Natural killer cell (primary cell): Measurements from ENCODE around the gene TRAF3. TPM values are rescaled to one million over a fixed set of nuclear protein-coding genes. Genes with fewer than 3 reads are reported as not detected.

Experiments
- ATAC-seq, 3 donors: fragments of 150-1000 bp in 2 of 3; fragments of 200-7000 bp in 1 of 3; cut with Tn5 transposase; 1 replicate in 1 of 3; 2 replicates in 2 of 3; pipeline ENCODE4 v1.10.0; 2021; ENCODE audit warnings: mild to moderate bottlenecking in 2 of 3, moderate library complexity in 2 of 3
- DNase-seq, 2 donors: peaks; one replicate each; pipeline versions ENCODE4 v3.0.0 to v3.0.0-alpha.2; 2013 to 2021; ENCODE audit warnings: mixed read lengths in 1 of 2
- H3K27ac ChIP-seq: one replicate; pipeline ENCODE4 v1.5.1; 2013; ENCODE audit warnings: mild to moderate bottlenecking, low read length
- H3K27me3 ChIP-seq: one replicate; pipeline ENCODE4 v1.6.1; 2013; ENCODE audit warnings: low read length; ENCODE audit not compliant: control insufficient read depth, insufficient read depth
- H3K36me3 ChIP-seq: one replicate; pipeline ENCODE4 v1.6.1; 2013; ENCODE audit warnings: low read length; ENCODE audit not compliant: control insufficient read depth, insufficient read depth
- H3K4me1 ChIP-seq: one replicate; pipeline ENCODE4 v1.6.1; 2013; ENCODE audit warnings: low read length; ENCODE audit not compliant: control insufficient read depth, insufficient read depth
- H3K4me3 ChIP-seq: one replicate; pipeline ENCODE4 v1.5.1; 2013; ENCODE audit warnings: low read length
- H3K9me3 ChIP-seq: one replicate; pipeline ENCODE4 v1.6.1; 2013; ENCODE audit warnings: low read length; ENCODE audit not compliant: control insufficient read depth, insufficient read depth
- H3K27ac Mint-ChIP-seq, 2 donors: one replicate each; pipeline ENCODE4 v1.8.0; 2022; ENCODE audit warnings: mild to moderate bottlenecking in 2 of 2, mixed read lengths in 2 of 2, moderate library complexity in 1 of 2
- H3K27me3 Mint-ChIP-seq, 2 donors: one replicate each; pipeline ENCODE4 v1.8.0; 2022; ENCODE audit warnings: low read depth in 2 of 2, mixed read lengths in 2 of 2
- H3K36me3 Mint-ChIP-seq: one replicate; pipeline ENCODE4 v1.8.0; 2022; ENCODE audit warnings: mixed read lengths
- H3K4me1 Mint-ChIP-seq, 2 donors: one replicate each; pipeline ENCODE4 v1.8.0; 2022; ENCODE audit warnings: mixed read lengths in 2 of 2
- H3K4me3 Mint-ChIP-seq: one replicate; pipeline ENCODE4 v1.8.0; 2022; ENCODE audit warnings: mild to moderate bottlenecking, moderate library complexity, mixed read lengths
- H3K9me3 Mint-ChIP-seq, 2 donors: one replicate each; pipeline ENCODE4 v1.8.0; 2022; ENCODE audit warnings: mixed read lengths in 2 of 2
- CTCF ChIP-seq: fragments of 200-600 bp; IDR thresholded peaks from one replicate; pipeline ENCODE4 v1.8.0; 2022; ENCODE audit warnings: antibody characterized with exemption
- WGBS: methylation state at CpG from one replicate; pipeline ENCODE4 v1.1.7; 2013; ENCODE audit warnings: missing lambda C conversion rate; ENCODE audit not compliant: insufficient coverage; 5-methylcytosine and 5-hydroxymethylcytosine counted together
- intact Hi-C: fragments of 100-400 bp; cut with micrococcal nuclease; formaldehyde crosslinking; loops from one replicate; pipeline ENCODE4 v1.14.2; 2022
- total RNA-seq, 4 donors: library from RNA; stranded (reverse); fragments of 120-200 nt in 1 of 4; gene quantifications; one replicate each; pipeline versions ENCODE4 v1.2.3 to v1.2.4, GENCODE V29; 2013 to 2022

Gene TRAF3
- total RNA-seq, 3 donors from 2014 or later (not counting 1 experiment from before 2014, with no cell fraction given), result 21.0 to 31.6 (median 23.5) TPM

GRCh38 chr14:102729825-102730224 is 47.4 kb upstream of the TRAF3 start:
- no peaks in the 10 kb centered on the region for H3K27me3 Mint-ChIP-seq
- no peaks in the 10 kb centered on the region for H3K9me3 Mint-ChIP-seq
- no peaks in the 10 kb centered on the region for H3K4me1 Mint-ChIP-seq
- Histone ChIP-seq H3K27me3 (no peaks in the 10 kb centered on the region), H3K36me3 (peaks cover 31% of the 10 kb centered on the region), H3K9me3 (no peaks in the 10 kb centered on the region), H3K4me1 (no peaks in the 10 kb centered on the region), H3K27ac (no peak overlapping the region), H3K4me3 (no peak overlapping the region)
- DNase-seq (no peak), ATAC-seq (no peak)
- intact Hi-C loops, result no loop called here
- H3K36me3 Mint-ChIP-seq, result peaks cover 14% of the 10 kb centered on the region
- H3K27ac Mint-ChIP-seq, result no peak overlapping the region
- H3K4me3 Mint-ChIP-seq, result no peak overlapping the region
- WGBS, result 97% methylated on average over 8 of the region's 8 CpGs
- TF ChIP-seq CTCF, result no peak

GRCh38 chr14:102731101-102731870 is 46.0 kb upstream of the TRAF3 start:
- Mint-ChIP-seq H3K27me3 (no peaks in the 10 kb centered on the region), H3K9me3 (no peaks in the 10 kb centered on the region), H3K4me3 (no peak overlapping the region), H3K36me3 (peaks cover 14% of the 10 kb centered on the region), H3K27ac (no peak overlapping the region), H3K4me1 (no peaks in the 10 kb centered on the region)
- no peaks in the 10 kb centered on the region for H3K4me1 ChIP-seq
- peaks cover 26% of the 10 kb centered on the region for H3K36me3 ChIP-seq
- ATAC-seq, result no peak
- no peak overlapping the region for H3K27ac ChIP-seq
- no peaks in the 10 kb centered on the region for H3K9me3 ChIP-seq
- 96% methylated on average over 15 of the region's 15 CpGs for whole genome bisulfite sequencing
- intact Hi-C loops, result no loop called here
- no peaks in the 10 kb centered on the region for H3K27me3 ChIP-seq
- TF ChIP-seq CTCF, result no peak
- H3K4me3 ChIP-seq, result no peak overlapping the region
- DNase-seq, result no peak

GRCh38 chr14:102731871-102732800 is 45.1 kb upstream of the TRAF3 start:
- Mint-ChIP-seq H3K36me3 (peaks cover 5% of the 10 kb centered on the region), H3K27me3 (no peaks in the 10 kb centered on the region), H3K4me1 (no peaks in the 10 kb centered on the region), H3K9me3 (no peaks in the 10 kb centered on the region), H3K27ac (no peak overlapping the region), H3K4me3 (no peak overlapping the region)
- Histone ChIP-seq H3K27ac (no peak overlapping the region), H3K9me3 (no peaks in the 10 kb centered on the region), H3K4me1 (no peaks in the 10 kb centered on the region), H3K36me3 (peaks cover 19% of the 10 kb centered on the region), H3K4me3 (no peak overlapping the region), H3K27me3 (no peaks in the 10 kb centered on the region)
- intact Hi-C loops, result no loop called here
- DNase-seq (no peak), ATAC-seq (no peak)
- 95% methylated on average over 13 of the region's 13 CpGs for WGBS
- TF ChIP-seq CTCF, result no peak
